NCI-H1092 treated with DMSO at 0.1 percent for 48 hours (cell line): Measurements from ENCODE around the gene MYOF.
"Not testable (repeated sequence)": the region's sequence is repeated elsewhere in the genome, so short reads cannot be mapped to it uniquely, and the experiment has no call there.

ENCODE experiments used
- DNase-seq: peaks from one replicate; lab custom pipeline; 2025; lab: John Stamatoyannopoulos, UW

Gene MYOF

DNA sequence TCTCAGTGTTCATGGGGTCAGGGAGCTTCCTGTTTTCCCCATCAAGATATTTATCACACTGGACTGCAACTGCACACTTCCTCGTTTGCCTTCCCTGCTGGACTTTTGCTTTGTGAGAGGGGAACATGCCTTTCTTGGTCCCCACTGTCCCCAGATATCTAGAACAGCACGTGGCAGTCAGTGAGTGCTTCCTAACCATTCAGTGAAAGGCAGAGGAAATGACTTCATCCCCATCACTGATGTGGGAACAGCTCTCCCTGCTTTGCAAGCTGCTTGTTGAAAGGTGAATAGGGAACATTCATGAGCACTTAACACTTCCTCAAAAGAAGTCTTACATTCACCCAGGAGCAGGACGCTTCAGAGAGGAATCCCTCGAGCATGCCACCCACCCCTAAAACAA lies 135.4 kb downstream of the MYOF start:
- no peak for DNase-seq

DNA sequence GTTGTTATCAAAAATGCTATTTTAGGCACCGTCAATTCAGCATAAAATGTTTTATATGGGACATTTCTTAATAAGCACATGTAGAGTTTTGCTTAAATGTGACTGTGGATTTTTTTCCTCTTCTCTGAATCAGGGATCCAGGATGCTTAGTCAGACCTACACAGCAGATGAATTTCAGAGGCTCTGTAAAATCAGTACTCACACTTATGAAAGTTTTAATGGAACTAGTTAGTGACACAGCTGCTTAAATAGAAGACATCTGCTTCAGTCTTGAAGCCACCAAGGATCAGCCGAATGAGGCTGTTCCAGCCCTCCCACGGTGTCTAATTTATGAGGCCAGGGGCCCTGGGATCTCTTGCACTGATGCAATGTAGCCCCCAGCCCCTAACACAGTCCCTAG lies 136.0 kb downstream of the MYOF start:
- no peak for DNase-seq

DNA sequence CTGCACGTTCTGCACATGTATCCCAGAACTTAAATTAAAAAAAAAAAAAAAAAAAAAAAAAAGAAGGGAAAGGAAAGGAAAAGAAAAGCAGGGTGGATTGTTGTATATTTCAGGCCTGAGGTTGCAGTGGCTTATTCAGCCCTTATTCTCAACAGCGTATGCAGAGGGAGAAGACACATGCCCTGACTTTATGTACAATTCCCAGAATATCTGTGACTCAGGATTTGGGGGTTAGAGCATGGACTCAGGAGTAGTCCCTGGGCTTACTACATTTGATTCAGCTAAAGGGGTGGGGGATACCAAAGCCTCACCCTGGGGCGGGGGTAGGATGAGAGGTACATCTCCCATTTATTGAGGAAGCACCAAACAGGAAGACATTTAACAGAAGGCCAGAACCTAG lies 137.4 kb downstream of the MYOF start:
- DNase-seq: no peak

GRCh38 chr10:93342921-93343320 lies 139.2 kb downstream of the MYOF start:
- DNase-seq: no peak

DNA sequence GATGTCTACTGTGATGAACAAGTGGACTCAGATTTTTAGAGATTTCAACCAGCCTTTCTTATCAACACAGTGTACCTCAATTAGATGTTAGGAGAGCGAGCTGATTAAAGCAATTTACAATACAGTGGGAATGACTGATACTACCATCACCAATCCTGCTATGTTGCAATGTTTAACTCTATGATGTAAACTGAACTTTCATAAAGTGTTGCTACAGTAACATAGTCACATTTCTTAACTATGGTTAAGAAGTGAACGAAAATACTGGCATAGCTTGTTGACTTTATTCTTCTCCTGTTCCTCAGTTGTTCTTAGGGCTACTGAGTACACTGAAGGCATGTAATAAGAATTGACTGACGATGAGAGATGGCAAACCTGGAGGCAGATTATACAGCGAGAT lies 139.8 kb downstream of the MYOF start:
- no peak for DNase-seq

DNA sequence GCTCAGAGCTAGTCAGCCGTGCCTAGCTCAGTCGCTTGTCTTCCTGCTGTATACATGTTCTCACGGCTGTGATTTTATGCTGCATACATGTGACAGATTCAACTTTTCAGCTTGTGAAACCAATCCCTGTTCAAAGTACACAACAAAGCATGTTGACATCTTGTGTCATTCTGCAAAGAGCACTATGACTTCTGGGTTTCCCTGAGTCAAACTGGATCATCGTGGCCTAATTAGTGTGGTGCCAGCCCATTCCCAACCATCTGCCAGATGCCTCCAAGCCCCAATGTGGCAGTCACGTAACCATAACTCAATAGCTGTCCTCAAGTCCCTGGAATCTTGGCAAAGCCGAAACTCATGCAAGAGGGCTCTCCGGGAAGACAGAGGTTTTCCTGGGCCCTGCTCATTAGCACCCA lies 144.8 kb downstream of the MYOF start:
- no peak for DNase-seq

GRCh38 chr10:93336678-93337077 lies 145.5 kb downstream of the MYOF start:
- DNase-seq: no peak

DNA sequence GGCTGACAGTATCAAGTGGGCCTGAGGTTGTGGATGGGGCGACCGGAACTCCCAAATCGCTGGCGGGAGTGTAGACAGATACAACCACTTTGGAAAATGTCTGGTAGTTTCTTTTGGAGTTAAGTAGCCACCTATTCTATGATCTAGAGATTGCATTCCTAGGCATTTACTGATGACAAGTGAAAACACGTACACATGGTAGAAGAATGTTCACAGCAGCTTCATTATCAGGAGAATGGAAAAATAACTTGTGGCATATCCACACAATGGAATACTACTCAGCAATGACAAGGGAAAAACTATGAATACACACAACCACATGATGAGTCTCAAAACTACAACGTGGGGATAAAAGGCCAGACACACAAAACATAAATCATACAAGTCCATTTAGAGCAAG lies 146.0 kb downstream of the MYOF start:
- DNase-seq: no peak

DNA sequence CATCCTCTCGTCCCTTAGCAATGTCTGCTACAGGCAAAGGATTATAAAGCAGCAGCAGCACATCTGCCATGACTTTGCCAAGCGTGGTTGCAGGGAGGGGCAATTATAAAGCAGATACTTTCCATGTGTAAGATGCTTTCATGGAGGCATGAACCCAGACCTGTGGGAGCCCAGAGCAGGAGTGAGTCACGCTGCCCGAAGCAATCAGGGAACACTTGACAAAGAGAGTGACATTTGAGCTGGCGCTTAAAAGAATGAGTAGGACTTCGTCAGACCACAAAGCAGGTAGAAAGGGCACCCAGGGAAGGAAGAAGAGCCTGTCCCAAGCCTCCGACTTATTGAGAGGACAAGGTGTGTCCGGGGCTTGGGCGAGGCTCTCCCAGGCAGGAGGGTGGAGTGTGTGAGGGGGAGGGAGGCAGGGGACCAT lies 147.2 kb downstream of the MYOF start:
- no peak for DNase-seq

GRCh38 chr10:93334181-93334580 lies 148.0 kb downstream of the MYOF start:
- no peak for DNase-seq

GRCh38 chr10:93333278-93333978 lies 148.7 kb downstream of the MYOF start:
- no peak for DNase-seq

DNA sequence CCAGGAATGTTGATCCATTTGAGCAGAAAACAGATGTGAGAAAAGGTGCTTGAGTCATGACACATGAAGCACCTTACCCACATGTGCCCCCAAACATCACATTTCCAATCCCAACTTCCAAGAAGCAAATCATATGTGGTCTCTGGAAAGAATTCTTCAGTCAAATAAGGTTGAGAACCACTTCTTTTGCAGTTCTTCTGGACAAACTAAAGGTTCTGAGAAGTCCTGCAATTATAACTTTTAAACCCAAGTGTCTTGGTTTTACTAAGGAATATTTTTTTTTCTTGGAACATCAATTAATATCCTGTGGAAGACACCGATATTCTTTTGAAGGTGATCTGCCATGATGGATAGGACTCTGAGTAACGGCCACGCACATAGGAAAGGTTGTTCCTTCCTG lies 151.3 kb downstream of the MYOF start:
- DNase-seq: no peak

DNA sequence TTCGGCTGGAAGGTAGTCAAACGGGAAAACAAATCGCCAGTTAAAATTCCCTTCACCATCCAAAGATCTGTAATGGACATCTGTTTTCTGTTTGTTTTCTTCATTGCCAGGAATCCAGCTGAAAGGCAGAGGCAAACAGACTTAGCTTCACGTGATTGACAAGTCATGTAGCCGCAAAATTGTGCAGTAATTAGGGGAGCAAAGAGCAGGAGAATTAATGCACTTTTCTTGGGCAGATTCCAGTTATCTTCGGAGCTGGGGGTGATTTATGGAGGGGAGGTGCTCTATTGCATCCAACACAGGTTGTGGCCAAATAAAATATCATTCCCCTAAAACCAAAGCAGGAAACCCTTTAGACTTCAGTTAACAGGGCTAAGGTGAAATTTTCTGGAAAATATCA lies 162.2 kb downstream of the MYOF start:
- DNase-seq: peak; percentile 56

GRCh38 chr10:93319096-93319495 lies 163.0 kb downstream of the MYOF start:
- DNase-seq: no peak

- DNase-seq: no peak
Observed at GRCh38 chr10:93315246-93315645, 166.9 kb downstream of the MYOF start.

DNA sequence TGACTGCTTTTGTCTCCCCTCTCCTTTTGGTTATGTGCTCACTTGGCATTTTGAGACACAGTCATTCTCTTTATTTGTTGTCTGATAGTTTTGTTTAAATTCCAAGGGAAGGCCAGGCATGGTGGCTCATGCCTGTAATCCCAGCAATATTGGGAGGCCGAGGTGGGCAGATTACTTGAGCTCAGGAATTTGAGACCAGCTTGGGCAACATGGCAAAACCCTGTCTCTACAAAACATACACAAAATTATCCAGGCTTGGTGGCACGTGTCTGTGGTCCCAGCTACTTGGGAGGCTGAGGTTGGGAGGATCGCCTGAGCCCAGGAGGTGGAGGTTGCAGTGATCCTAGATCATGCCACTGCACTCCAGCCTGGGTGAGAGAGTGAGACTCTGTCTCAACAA lies 167.5 kb downstream of the MYOF start:
- DNase-seq: not testable (repeated sequence)

DNA sequence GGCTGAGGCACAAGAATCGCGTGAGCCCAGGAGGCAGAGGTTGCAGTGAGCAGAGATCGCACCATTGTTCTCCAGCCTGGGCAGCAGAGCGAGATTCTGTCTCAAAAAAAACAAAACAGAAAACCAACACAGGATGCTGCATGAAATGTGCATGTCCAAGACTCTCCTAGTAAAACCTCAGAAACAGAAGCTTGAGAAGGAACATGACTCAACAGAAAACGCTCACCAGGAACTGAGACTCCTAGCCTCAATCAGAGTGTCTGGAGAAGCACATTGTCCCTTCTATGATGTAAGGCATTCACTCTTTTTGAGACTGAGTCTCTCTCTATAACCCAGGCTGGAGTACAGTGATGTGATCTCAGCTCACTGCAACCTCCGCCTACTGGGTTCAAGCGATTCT lies 168.3 kb downstream of the MYOF start:
- no peak for DNase-seq

- DNase-seq: no peak
Observed at GRCh38 chr10:93309062-93309461, 173.1 kb downstream of the MYOF start.

DNA sequence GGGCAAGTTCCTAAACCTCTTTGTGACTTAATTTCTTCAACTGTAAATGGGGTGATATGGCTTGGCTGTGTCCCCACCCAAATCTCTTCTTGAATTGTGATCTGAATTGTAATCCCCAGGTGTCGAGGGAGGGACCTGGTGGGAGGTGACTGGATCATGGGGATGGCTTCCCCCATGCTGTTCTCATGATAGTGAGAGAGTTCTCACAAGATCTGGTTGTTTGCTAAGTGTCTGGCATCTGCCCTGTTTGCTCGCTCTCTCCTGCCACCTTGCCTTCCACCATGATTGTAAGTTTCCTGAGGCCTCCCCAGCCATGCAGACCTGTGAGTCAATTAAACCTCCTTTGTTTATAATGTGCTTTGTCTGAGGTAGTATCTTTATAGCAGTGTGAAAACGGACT lies 177.0 kb downstream of the MYOF start:
- DNase-seq: no peak

DNA sequence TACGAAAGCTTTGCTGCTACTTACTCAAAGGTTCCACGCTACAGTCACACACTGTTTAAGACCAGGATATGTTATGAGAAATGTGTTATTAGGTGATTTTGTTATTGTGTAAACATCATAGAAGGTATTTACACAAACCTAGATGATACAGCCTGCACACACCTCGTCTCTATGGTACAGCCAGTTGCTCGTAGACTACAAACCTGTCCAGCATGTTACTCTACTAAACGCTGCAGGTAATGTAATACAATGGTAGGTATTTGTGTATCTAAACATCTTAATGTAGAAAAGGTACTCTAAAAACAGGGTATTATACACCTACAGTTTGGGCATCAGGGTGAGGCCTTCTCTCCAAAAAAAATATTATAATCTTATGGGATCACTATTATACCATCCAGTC lies 181.2 kb downstream of the MYOF start:
- DNase-seq: no peak

DNA sequence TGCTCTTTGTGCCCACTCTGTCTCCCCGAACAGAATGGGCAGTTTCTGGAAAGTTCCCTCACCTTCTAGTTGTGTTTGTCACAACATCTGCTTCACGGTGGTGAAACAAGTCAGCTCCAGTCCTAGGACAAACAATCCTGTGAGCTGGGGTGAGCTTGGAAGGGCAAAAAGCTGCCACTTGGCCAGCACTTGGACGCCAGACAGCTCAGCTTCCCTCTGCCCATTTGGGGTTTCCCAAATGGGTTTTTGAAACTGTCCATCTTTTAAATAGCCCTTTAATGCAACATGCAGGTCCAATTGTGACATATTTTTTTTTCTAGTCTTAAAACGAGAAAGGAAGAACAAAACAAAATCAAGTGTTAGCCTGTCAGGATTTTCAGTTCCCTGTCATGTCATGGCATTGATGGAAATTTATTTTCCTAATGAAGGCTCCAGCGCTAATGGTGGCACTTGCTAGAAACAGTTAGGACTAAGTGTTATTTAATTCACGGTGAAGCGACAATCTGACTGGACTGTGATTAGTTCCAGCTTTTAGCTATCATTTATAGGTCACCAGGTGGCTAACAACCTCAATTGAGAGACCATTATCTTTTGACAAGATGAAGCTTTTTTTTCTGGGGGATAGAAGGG lies 181.7 kb downstream of the MYOF start:
- no peak for DNase-seq

DNA sequence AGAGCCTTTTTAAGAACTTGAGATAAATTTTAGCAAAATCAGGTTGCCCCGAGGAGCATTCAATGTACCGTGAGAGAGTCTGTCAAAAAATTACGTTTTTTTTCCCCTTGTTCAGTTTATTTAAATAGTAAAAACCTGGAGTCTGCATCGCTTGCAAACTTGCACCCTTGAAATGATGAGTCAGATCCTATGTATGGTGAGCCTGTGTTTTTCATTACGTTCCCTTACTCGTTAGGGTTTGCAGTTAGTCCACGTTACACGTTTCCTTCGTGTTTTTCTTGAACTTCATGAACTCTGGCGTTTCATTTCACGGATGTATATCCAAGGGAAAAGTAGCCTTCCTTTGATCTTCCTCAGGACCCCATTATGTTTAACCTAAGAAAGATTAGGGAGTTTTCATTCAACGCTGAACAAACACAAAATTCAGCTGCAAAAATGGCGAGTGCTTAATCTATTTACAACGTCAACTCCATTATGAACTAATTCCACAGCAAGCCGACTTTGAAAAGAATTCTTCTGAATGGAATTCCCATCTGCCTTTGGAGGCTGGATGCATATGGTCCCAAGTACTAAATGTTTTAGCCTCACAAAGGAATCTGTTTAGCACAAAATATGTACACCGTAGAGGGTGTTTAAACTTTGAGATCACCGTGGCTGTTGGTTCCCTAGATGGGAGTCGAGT lies 182.4 kb downstream of the MYOF start:
- no peak for DNase-seq

DNA sequence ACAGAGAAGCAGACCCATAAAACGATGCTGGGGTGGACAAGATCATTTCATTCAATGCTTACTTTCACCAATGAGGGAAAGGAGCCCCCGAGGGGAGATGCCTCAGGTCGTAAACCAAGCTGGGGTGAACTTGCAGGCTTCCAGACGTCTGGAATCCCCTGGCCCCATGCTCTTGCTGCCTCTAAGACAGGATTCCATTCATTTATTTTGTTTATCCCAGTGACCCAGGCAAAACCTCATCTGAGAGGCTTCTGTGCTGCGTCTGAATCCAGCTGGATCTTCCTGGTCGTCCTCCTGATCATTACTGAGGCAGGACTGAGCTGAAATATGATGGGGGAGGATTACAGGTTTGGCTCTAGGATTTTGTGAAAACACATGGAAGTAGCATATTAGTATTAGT lies 182.9 kb downstream of the MYOF start:
- no peak for DNase-seq

- no peak for DNase-seq
Observed at GRCh38 chr10:93296151-93296550, 186.0 kb downstream of the MYOF start.
